ENCODE data around the gene SHISA9.

Gene SHISA9

DNA sequence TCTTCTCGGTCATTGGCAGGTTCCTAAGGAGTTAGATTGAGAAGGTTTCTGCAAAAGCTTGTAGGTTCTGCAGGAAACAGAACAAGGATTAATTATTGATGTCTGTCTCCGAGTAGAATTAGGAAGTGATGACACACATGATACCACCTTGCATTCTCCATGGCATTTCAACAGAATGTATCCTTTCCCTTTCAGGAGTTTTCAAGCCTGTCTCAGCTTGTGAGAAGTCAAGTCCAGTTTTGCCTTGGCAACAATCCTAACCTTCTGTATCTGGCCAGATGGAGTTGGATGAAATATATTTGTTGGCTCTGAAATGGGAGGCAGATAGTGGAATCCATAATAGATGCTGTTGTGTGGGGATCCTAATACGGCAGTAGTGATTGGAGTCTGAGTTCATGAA is 235.5 kb downstream of the SHISA9 start:
- DNase-seq = no peak

DNA sequence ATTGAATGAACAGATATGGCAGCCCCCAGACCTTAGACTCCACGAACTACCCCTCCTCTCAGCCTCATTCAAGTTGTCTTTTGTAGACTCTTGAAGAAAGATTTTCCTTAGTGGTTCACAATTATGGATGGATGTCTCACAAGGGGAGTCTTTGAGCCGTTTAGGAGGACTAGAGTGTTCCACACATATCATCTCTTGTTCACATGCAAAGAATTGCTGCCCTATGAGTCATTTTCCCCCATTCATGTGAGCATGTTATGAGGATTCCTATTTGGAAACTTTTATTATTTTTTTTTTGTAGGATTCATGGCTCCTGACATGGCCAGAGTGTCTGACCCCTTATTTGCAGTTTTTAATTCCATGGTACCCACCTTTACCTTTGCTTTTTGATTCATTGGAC is 237.1 kb downstream of the SHISA9 start:
- DNase-seq = no peak

- DNase-seq = no peak
Observed at GRCh38 chr16:13139661-13140241, 238.4 kb downstream of the SHISA9 start.

GRCh38 chr16:13143551-13143950 is 242.2 kb downstream of the SHISA9 start:
- no peak for DNase-seq

DNA sequence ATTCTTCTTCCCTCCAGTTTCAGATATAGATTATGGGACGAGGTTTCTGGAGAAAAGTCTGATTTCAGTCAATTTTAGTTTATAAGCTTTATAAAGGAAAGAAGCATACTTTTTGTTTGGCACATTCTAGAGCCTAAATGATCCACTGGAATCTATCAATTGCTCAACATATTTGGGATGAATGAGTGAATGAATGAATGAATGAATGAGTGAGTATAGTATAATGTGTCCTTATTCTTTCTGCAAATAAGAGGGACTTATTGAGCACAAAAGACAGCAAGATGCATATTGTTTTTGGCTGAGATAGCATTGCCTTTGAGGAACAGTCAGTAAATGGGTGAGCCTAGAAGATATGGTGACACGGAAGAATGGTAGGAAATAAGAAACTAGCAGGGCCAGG is 245.4 kb downstream of the SHISA9 start:
- DNase-seq = no peak

DNA sequence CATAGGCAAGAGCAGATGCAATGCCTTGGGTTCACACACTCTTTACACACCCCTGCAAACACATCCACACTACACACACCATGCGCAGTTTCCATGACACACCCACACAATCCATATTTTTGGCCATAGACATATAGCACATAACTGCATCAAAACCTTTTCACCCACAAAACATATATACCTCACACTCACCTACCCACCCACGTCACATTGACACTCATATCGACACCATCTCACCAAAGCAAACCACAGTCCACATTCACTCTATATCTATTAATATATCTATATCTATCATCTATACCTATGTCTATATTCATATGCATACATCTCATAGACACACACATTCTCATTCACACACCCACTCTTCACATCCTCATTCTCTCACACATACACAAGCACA is 246.9 kb downstream of the SHISA9 start:
- no peak for DNase-seq

DNA sequence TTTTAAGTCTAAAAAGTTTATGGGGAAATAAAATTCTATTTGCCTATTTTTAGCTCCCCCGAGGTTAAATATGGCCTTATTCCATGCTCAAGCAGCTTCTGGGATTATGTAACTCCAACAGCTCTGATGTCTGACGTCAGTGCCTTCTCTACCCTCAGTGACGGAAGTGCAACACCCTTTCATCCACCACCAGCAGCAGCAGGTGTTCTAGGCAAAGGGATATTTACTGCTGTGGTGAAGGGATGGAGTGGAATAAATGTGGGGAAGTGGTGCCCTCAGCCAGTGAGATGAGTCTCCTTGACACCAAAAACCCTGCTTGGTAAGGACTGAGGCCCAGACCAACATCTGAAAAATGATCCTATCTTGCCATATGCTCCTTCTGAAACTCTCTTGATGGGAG is 247.4 kb downstream of the SHISA9 start:
- DNase-seq = no peak

DNA sequence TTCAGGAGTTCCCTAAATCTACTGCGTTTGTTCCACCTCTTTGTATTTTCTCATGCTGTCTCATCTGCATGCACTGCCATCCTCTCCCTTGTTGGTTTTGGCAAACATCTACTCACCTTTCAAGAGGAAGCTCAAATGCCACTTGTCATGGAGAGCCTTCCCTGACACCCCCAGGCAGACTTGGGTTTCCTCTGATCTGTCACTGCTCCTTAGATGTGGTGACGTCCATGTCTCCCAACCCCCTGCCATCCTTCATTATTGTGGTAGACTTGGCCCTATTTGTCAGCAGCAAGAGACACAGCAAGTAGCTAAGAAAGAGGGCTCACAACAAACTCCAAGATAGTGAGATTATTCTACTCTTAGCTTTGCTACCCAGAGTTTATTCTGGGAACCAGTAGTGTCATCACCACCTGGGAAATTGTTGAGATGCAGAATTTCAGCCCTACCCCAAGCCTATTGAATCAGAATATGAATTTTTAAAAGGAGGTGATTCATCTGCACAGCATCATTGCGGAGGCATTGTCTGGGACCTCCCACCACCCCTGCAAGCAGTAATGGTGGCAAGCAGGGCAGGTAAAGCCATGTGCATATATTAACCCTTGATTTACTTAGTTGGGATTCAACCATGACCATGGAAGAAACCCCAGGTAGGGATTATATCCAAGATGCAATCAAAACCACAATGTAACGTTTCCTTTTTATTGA is 248.9 kb downstream of the SHISA9 start:
- DNase-seq = no peak

DNA sequence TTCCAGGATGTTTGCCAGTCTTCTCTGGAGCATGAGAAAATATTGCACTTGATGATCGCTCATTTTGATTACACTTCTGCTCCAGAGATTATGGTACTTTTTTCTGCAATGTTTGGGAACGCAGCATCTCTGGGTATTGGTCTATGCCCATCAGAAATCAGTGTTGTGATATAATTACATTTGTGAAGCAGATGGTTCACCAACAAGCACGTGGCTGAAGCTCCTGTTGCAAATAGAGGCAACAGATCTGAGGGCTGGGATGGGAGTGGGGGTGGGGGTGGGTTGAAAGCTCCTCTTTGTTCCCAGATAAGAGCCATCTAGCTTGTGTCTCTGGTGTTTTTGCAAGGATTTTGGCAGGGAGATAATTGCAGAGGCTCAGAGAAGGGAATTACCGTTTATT is 252.3 kb downstream of the SHISA9 start:
- DNase-seq = no peak

- no peak for DNase-seq
Observed at GRCh38 chr16:13154799-13155198, 253.4 kb downstream of the SHISA9 start.

DNA sequence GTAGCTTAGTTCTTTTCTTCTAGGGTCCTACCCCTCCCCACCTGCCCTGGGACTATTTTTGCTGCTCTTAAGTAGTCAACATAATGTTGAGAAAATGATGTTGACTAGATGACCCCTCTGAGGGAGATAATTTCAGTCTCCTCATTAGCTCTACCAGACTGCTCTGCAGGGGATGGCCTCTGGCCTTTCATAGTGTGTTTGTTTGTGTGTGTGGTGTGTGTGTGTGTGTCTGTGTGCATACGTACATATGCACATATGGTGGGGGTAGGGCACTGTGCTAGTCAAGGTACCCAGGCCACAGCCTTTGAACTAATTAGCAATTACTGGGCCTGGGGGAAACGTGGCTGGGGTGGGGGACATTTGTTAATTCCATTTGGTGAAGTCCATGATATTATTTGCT is 254.0 kb downstream of the SHISA9 start:
- DNase-seq = no peak

- DNase-seq = no peak
Observed at GRCh38 chr16:13155780-13156179, 254.4 kb downstream of the SHISA9 start.

- no peak for DNase-seq
Observed at GRCh38 chr16:13157082-13157481, 255.7 kb downstream of the SHISA9 start.

DNA sequence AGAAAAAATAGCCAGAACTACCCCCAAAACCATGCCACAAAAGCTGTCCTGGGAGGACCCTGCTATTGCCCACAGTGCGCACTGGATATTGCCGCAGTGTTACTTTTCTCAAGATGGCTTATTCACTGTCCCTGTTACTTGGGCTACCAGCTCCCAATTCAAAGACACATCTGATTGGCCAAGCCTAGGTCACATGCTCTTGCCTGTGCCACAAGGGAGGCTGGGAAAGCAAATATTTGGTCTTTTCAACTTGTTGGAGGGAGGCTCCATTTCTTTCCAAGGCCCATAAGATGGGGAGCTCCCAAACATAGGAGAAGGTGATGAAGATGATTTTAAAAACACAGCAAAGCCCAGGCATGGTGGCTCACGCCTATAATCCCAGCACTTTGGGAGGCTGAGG is 257.0 kb downstream of the SHISA9 start:
- no peak for DNase-seq

- DNase-seq = no peak
Observed at GRCh38 chr16:13165024-13165423, 263.6 kb downstream of the SHISA9 start.

DNA sequence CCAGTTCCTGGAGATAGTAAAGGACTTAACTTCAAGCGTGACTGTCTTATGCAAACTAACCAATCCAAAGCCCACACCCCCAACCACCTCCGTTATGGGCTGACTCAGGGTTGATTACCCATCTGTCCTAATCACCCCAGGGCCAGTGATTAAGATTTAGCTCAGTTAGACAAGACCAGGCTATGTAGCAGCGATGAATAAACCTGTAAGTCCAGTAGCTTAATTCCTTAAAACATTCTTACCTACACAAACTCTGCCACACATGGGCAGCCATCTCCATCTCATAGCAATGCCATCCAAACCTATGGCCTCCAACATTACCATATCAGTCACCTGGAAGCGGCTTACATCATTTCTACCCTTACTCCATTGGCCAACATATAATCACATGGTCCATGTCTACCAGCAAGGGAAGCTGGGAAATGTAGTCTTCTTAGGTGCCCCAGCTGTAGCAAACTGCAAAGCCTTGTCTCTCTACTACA is 266.7 kb downstream of the SHISA9 start:
- no peak for DNase-seq

GRCh38 chr16:13171313-13171712 is 269.9 kb downstream of the SHISA9 start:
- DNase-seq = no peak

DNA sequence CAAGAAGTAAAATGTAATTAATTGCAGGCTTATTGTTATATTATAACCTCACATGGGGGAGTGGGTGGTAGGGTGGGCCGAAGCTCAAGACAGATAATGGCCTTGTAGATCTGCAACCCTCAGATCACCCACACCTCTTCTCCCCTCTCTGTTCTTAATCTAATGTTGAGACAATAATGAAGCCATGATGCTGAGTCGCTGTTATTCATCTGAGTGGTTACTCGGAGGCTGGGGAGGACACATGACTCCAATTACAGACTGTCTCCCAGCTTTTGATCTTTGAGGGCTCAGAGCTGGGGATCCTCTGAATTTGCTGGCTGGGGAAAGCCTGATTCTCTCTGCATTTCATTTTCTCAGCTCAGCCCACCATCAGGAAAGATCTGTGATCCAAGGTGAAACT is 275.3 kb downstream of the SHISA9 start:
- no peak for DNase-seq

DNA sequence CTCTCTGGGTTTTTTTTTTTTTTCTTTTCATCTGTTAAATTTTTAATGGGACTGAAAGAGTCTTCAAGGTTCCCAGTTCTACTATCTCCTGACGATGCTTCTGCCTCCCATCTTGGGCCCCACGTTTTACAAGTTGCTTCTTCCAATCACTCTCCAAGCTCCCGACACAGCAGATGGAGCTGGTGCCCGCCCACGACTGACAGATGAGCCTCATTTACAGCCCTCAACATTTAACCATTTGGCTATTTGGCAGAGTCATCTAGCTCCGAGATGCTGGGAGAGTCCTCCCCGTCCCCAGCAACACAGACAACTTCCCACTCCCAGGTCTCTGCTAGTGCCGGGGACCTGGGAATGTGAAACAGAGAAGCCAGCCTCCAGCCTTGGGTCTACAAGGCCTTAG is 276.9 kb downstream of the SHISA9 start:
- DNase-seq = no peak

DNA sequence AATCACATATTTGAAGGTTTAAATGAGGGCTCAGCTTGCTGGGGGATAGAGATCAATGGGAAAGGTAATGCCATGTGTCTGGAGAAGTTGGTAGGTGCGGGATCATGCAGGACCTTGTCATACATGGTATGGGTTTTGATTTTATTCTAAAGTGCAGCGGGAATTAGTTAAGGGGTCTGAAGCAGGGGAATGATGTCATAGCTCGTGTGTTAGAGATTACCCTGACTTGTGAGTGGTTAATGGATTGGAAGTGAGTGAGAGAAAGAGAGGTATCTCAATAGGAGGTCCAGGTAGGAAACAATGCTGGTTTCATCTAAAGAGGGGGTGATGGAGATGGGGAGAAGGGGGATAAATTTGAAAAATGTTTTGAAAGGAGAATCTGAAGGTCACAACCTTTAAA is 280.0 kb downstream of the SHISA9 start:
- DNase-seq = no peak

DNA sequence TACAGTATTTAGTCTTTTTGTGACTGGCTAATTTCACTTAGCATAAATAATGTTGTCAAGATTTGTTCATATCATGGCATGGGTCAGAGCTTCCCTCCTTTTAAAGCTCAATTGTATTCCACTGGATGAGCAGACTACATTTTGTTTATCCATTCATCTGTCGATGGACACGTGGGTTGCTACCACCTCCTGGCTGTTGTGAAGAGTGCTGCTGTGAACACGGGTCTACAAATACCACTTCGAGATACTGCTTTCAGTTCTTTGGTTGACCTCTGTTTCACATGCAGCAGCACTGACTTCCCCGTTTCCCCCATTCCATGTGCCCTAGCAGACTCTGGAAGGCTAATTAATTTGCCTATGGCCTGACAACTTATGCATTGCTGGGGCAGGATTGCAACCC is 285.4 kb downstream of the SHISA9 start:
- no peak for DNase-seq

DNA sequence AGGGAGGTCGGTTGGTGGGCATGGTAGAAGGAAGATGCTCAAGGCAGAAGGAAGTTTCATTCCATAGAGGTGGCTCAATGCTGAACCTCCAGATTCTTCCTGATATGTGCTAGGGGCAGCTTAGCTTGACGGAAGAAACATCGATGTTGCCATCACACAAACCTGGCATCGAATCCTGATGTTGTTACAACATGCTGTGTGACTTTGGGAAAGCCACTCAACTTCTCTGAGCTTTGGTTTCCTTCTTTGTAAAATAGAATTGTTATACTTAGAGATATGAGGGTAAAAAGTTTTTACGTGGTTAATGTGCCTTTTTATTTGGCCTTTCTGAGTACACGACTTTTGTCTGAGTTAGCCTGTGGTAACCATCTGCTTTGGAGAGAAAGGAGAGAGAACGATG is 287.9 kb downstream of the SHISA9 start:
- DNase-seq = no peak

- no peak for DNase-seq
Observed at GRCh38 chr16:13193721-13194120, 292.3 kb downstream of the SHISA9 start.

DNA sequence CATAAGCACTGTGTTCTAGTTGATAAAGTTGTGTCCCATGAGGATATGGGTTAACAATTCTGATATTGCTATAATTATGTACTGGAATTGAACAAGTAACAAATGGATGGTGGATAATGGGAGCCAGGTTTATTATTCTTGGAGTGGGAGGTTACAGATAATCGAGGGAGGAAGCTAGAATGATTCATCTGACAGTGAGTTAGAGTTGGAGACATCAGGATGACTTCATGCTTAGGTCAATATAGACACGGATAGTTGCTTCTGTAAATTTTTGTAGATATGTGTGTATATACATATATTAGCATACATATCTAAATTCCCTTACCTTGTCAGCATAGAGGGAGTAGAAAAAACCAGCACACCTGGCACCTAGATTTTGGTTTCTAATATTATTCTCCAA is 293.4 kb downstream of the SHISA9 start:
- no peak for DNase-seq

DNA sequence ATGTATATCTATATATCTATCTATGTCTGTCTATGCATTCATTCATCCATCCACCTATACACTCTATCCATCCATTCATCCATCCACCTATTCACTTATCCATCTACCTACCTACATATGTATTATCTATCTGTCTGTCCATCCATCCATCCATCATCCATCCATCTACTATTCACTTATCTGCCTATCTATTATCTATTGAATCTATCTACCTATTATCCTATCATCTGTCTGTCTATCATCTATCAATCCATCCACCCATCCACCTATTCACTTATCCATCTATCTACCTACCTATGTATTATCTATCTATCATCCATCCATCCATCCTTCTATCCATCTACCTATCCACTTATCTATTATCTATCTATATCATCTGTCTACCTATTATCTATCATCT is 302.3 kb downstream of the SHISA9 start:
- DNase-seq = no peak

Data from AML-193 (cell line).